ENCODE measurements around the gene EGF.

- TF ChIP-seq CTCF (IDR thresholded peaks at IDR 0.05) (no peak), POLR2AphosphoS5 (IDR thresholded peaks at IDR 0.05; ENCODE audit: low read depth, low read length) (no peak), SIN3A (IDR thresholded peaks at IDR 0.05; ENCODE audit: borderline replicate concordance, insufficient read depth, low read depth, low read length) (no peak)
These were observed 63.5 kb downstream of the EGF start for GRCh38 chr4:109976189-109976588.
